Activated B cell treated with CpG ODN at 0.5 μM for 24 hours (primary cell): ENCODE data around the gene AKR1C1. TPM values are rescaled to one million over a fixed set of nuclear protein-coding genes. Genes with fewer than 3 reads are reported as not detected.
"Not testable (repeated sequence)": the region's sequence is repeated elsewhere in the genome, so short reads cannot be mapped to it uniquely, and the experiment has no call there.

Experiments
- ATAC-seq: fragments of 200-7000 bp; cut with Tn5 transposase; one replicate; pipeline ENCODE4 v1.10.0; 2021; ENCODE audit warnings: low read depth, mild to moderate bottlenecking, moderate library complexity
- CTCF ChIA-PET: fragments of 350-600 bp; sonication (Branson Sonifier 250); formaldehyde crosslinking; loops from one replicate; lab custom pipeline; 2021; ENCODE audit warnings: antibody characterized with exemption; lab: Charles Lee
- POLR2A ChIA-PET: fragments of 350-600 bp; sonication (Branson Sonifier 250); formaldehyde crosslinking; loops from one replicate; lab custom pipeline; 2021; ENCODE audit warnings: antibody characterized with exemption; lab: Charles Lee
- DNase-seq: peaks from one replicate; pipeline ENCODE4 v3.0.0; 2022
- H3K27ac Mint-ChIP-seq: one replicate; pipeline ENCODE4 v1.8.0; 2020; ENCODE audit warnings: mixed read lengths
- H3K27me3 Mint-ChIP-seq: one replicate; pipeline ENCODE4 v1.8.0; 2021; ENCODE audit warnings: mixed read lengths
- H3K36me3 Mint-ChIP-seq: one replicate; pipeline ENCODE4 v1.8.0; 2021; ENCODE audit warnings: low read depth, mixed read lengths
- H3K4me1 Mint-ChIP-seq: one replicate; pipeline ENCODE4 v1.8.0; 2021; ENCODE audit warnings: mixed read lengths
- H3K4me3 Mint-ChIP-seq: one replicate; pipeline ENCODE4 v1.8.0; 2020; ENCODE audit warnings: mild to moderate bottlenecking, mixed read lengths
- H3K9me3 Mint-ChIP-seq: one replicate; pipeline ENCODE4 v1.8.0; 2020; ENCODE audit warnings: mixed read lengths
- CTCF ChIP-seq: fragments of 200-600 bp; IDR thresholded peaks from one replicate; pipeline ENCODE4 v1.8.0; 2022; ENCODE audit warnings: antibody characterized with exemption, mild to moderate bottlenecking
- intact Hi-C: fragments of 100-400 bp; cut with micrococcal nuclease; formaldehyde crosslinking; loops from one replicate; pipeline ENCODE4 v1.15.1; 2024
- total RNA-seq: library from RNA; stranded (reverse); gene quantifications from 2 replicates; pipeline ENCODE4 v1.2.3, GENCODE V29; 2022

AKR1C1 gene
- total RNA-seq, 1 donor from 2014 or later: not detected

GRCh38 chr10:4941540-4942330 is 21.5 kb upstream of the AKR1C1 start:
- POLR2A ChIA-PET: no interaction called here
- Mint-ChIP-seq H3K27me3 (peaks cover 2% of the 10 kb centered on the region), H3K27ac (no peak overlapping the region), H3K4me1 (no peaks in the 10 kb centered on the region), H3K9me3 (no peaks in the 10 kb centered on the region), H3K4me3 (no peak overlapping the region), H3K36me3 (no peaks in the 10 kb centered on the region)
- intact Hi-C loops: no loop called here
- ATAC-seq: no peak
- CTCF ChIA-PET: no interaction called here
- TF ChIP-seq CTCF: no peak
- no peak for DNase-seq

- H3K4me3 Mint-ChIP-seq, POLR2A ChIA-PET, H3K9me3 Mint-ChIP-seq, H3K27me3 Mint-ChIP-seq, H3K4me1 Mint-ChIP-seq, H3K36me3 Mint-ChIP-seq, H3K27ac Mint-ChIP-seq, ATAC-seq, DNase-seq, CTCF ChIA-PET, intact Hi-C loops: not testable (repeated sequence)
Observed at GRCh38 chr10:4942931-4943330, 20.3 kb upstream of the AKR1C1 start.

DNA sequence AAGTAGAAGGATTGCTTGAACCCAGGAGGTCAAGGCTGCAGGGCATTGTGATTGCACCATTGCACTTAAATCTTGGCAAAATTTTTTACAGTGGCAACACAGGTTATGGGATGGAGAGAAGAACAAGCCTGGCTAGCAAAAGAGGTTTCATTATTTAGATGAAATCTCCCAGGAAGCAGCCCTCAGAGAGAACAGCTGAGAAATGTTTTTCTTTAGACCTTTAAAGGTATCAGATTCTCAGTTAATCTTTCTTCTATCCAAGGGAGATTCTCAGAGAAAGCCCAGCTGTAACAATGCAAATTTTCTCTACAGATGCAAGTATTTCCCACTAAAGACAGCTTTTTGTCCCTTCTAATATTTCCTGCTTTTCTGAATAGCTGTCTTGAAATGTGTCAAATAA is 19.8 kb upstream of the AKR1C1 start:
- intact Hi-C loops: not testable (repeated sequence)

DNA sequence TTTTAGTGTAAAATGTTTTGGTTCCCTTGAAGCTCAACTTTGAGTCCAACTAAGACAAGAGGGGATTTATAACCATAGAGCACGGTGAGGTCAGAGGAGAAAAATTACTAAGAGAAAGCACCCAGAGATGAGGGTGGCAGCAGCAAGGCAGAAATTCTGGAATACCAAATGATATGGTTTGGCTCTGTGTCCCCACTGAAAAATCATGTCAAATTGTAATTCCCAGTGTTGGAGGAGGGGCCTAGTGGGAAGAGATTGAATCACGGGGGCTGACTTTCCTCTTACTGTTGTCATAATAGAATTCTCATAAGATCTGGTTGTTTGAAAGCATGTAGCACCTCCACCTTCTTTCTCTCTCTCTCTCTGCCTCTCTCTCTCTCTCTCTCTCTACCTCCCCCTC is 19.4 kb upstream of the AKR1C1 start:
- TF ChIP-seq CTCF: no peak
- H3K9me3 Mint-ChIP-seq: no peaks in the 10 kb centered on the region
- no peaks in the 10 kb centered on the region for H3K36me3 Mint-ChIP-seq
- intact Hi-C loops: no loop called here
- DNase-seq (no peak), ATAC-seq (no peak)
- ChIA-PET CTCF (no interaction called here), POLR2A (no interaction called here)
- H3K4me1 Mint-ChIP-seq: no peaks in the 10 kb centered on the region
- no peak overlapping the region for H3K27ac Mint-ChIP-seq
- H3K4me3 Mint-ChIP-seq: no peak overlapping the region
- H3K27me3 Mint-ChIP-seq: peaks cover 2% of the 10 kb centered on the region

More for the DNA sequence above, 19.8 kb upstream of the AKR1C1 start:
- H3K4me3 Mint-ChIP-seq, H3K9me3 Mint-ChIP-seq, ATAC-seq, H3K27ac Mint-ChIP-seq, H3K27me3 Mint-ChIP-seq, H3K36me3 Mint-ChIP-seq, CTCF ChIA-PET, DNase-seq, POLR2A ChIA-PET, H3K4me1 Mint-ChIP-seq: not testable (repeated sequence)

DNA sequence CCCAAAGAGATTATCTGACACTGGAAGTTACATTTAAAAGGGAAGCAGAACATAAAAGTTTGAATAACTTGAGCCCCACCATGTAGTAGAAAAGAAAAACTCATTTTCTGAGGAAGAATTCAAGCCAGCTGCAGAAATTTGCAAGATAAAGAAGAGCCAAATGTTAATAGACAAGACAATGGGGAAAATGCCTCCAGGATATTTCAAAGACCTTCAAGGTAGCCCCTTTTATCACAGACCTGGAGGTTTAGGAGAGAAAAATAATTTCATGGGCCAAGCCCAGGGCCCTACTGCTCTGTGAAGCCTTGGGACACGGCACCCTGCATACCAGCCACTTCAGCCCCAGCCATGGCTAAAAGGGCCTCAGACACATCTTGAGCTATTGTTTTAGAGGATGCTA is 18.4 kb upstream of the AKR1C1 start:
- DNase-seq: no peak
- Mint-ChIP-seq H3K4me3 (no peak overlapping the region), H3K4me1 (no peaks in the 10 kb centered on the region), H3K27me3 (no peaks in the 10 kb centered on the region), H3K9me3 (no peaks in the 10 kb centered on the region), H3K27ac (no peak overlapping the region), H3K36me3 (no peaks in the 10 kb centered on the region)
- CTCF ChIA-PET: no interaction called here
- POLR2A ChIA-PET: no interaction called here
- intact Hi-C loops: no loop called here
- no peak for ATAC-seq
- TF ChIP-seq CTCF: no peak

DNA sequence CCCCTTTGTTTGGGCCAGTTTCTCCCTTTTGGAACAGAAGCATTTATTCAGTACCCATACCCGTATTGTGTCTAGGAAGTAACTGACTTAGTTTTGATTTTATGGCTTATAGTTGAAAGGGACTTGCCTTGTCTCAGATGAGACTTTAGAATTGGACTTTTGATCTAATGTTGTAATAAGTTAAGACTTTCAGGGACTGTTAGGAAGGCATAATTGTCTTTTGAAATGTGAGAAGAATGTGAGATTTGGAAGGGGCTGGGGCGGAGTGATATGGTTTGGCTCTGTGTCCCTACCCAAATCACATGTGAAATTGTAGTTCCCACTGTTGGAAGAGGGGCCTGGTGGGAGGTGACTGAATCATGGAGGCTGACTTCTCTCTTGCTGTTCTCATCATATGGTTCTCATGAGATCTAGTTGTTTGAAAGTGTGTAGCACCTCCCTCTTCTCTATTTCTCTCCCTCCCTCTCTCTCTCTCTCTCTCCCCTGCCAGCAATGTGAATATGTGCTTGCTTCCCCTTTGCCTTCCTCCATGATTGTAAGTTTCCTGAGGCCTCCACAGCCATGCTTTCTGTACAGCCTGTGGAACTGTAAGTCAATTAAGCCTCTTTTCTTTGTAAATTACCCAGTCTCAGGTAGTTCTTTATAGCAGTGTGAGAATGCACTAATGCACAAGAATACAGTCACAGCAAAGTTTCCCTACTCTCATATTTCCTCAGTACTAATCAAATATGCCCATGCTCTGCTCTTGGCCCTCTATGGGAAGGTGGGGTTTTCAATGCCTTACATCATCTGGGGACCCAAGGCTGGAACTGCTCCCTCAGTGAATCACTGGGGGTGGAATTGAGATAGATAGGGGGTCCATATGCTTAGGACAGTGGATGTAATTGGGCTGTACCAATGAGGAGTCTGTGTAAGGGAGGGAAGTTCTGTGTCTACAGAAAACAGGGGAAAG is 17.2 kb upstream of the AKR1C1 start:
- CTCF ChIA-PET: no interaction called here
- Mint-ChIP-seq H3K4me1 (no peaks in the 10 kb centered on the region), H3K27me3 (no peaks in the 10 kb centered on the region), H3K36me3 (no peaks in the 10 kb centered on the region), H3K27ac (no peak overlapping the region), H3K4me3 (no peak overlapping the region), H3K9me3 (no peaks in the 10 kb centered on the region)
- ATAC-seq (no peak), DNase-seq (no peak)
- intact Hi-C loops: no loop called here
- no peak for TF ChIP-seq CTCF
- POLR2A ChIA-PET: no interaction called here
